Right kidney (tissue), 9 donors: ENCODE measurements around the gene BTN3A1.
"Not testable (repeated sequence)": the region's sequence is repeated elsewhere in the genome, so short reads cannot be mapped to it uniquely, and the experiment has no call there.

Experiments
- DNase-seq: peaks from one replicate; pipeline ENCODE4 v3.0.0-alpha.2; 2016
- long read RNA-seq, 8 donors: transcript quantifications; one replicate each; lab custom pipeline, GENCODE V29; 2026

Gene BTN3A1
- long read RNA-seq, donor 1, partial matches to known transcripts: 0 of 1 reads
- long read RNA-seq, donor 1, other reads (novel, unspliced or antisense): 0 of 1 reads
- long read RNA-seq, donor 2: 0 reads
- long read RNA-seq, donor 3: 0 reads
- long read RNA-seq, donor 4: 0 reads
- long read RNA-seq, donor 5, partial matches to known transcripts: 0 of 1 reads
- long read RNA-seq, donor 5, other reads (novel, unspliced or antisense): 0 of 1 reads
- long read RNA-seq, donor 6: 0 reads
- long read RNA-seq, donor 7, partial matches to known transcripts: 0 of 1 reads
- long read RNA-seq, donor 7, other reads (novel, unspliced or antisense): 0 of 1 reads
- long read RNA-seq, donor 8: 0 reads

- DNase-seq: peak; percentile 90
These were observed at the start of gene BTN3A1 for GRCh38 chr6:26401987-26402658. TSS of gene BTN3A1 (plus strand) at chr6:26402275. CDS start at chr6:26405564, 3,289 bp downstream.

DNA sequence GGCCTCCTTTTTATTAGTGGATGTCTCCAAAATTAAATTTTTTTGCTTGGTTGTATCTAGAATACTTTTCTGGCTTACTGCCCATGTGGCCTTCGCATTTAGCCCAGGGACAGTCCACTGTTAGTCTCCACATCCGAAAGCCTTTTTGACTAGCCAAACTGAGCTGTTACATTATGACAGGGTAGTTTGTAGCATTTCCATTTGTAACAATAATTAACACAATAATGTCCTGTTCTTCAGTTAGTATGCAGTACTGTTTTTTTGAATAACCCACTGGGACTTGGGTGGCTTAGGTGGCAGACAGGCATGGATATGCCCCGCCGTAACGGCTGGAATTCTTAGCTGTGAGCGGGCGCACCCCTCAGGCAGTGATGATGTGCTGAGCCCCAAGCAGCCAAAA, 49.8 kb upstream of the BTN3A1 start:
- DNase-seq: no peak

DNA sequence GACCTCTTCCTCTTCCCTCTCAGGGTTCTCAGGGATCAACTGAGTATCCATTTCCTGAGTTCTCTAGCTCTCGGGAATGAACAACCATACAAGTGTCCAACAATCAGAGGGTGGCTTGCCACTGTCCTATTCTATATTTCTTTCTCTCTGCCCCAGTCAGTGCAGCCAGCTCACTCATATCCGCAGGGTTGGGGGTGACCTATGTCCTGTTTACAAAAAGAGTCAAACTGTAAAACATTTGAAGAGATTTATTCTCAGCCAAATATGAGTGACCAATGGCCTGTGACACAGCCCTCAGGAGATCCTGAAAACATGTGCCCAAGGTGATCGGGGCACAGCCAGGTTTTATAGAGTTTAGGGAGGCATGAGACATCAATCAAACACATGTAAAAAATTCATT, 47.9 kb upstream of the BTN3A1 start:
- no peak for DNase-seq

DNA sequence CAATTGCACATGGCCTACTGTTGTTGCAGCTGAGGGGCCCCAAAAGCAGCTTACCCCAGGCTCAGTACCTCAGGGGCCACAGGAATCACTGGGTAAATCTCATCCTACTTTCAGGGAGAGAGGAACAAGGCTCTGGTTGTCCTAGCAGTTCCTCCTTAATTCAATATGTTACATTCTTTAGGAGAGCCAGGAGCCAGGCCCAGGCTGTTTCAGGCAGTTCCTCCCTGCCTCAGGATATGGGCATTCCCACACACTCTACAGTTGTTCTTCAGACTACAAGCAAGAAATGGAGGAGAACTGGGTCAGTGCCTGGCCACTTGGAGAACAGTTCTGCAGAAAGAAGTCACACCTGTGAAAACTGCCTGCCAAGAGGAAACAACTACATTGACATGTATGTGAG, 46.7 kb upstream of the BTN3A1 start:
- no peak for DNase-seq

- DNase-seq: not testable (repeated sequence)
These were observed 44.5 kb upstream of the BTN3A1 start for GRCh38 chr6:26357543-26357942.

GRCh38 chr6:26358511-26358981, 43.5 kb upstream of the BTN3A1 start:
- DNase-seq: no peak

- no peak for DNase-seq
These were observed 42.3 kb upstream of the BTN3A1 start for GRCh38 chr6:26359765-26360164.

- no peak for DNase-seq
These were observed 41.3 kb upstream of the BTN3A1 start for GRCh38 chr6:26360451-26361416.

GRCh38 chr6:26361544-26361943, 40.5 kb upstream of the BTN3A1 start:
- DNase-seq: no peak

- DNase-seq: no peak
These were observed 39.8 kb upstream of the BTN3A1 start for GRCh38 chr6:26362093-26362835.

GRCh38 chr6:26362836-26363220, 39.2 kb upstream of the BTN3A1 start:
- DNase-seq: no peak

- DNase-seq: no peak
These were observed 38.0 kb upstream of the BTN3A1 start for GRCh38 chr6:26363882-26364701.

- DNase-seq: no peak
These were observed 36.5 kb upstream of the BTN3A1 start for GRCh38 chr6:26365633-26365995.

DNA sequence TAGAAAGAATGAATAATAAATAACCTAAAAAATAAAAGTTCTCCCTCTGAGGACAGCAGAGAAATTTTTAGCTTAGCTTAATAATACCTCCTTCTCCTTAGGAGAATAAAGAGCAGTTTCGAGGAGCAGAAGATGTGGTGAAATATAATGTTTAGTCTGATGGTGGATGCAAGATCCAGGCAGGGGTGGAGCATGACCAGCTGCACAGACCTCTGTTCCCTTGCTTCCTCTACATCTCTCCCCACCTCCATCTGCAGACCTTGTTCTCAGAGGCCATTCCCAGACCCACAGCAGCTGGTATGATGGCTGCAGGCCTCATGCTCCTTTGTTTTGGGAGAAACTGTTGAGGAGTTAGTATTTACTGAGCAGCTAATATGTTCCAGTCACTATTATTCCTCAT, 35.6 kb upstream of the BTN3A1 start:
- no peak for DNase-seq

DNA sequence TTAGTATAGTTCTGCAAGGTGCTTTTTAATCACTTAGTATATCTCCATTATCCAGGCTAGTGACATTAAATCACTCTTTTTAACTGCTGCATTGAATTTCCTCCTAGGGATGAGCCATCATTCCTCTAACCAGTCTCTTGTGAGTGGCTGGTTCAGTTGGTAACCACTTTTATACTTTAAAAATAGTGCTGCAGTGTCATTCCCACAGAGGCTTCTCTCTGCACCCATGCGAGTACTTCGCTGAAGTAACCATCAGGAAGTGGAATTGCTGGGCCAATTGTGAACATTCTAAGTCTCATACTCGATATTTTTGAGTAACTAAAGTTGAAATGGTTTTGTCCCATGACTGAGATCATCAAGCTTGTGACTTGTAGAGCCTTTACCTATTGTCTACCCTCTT, 35.0 kb upstream of the BTN3A1 start:
- no peak for DNase-seq

DNA sequence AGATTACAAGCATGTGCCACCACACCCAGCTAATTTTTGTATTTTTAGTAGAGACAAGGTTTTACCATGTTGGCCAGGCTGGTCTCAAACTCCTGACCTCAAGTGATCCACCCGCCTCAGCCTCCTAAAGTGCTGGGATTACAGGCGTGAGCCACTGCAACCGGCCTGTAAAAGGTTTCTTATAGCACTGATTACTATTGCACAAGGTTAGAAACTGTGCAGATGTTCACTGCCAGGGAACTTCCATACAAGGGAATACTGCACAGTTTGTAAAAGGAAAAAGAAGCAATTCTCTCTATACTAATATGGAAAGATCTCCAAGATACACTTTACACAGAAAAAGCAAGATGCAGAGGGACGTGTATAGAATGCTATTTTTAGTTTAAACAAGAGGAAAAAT, 30.3 kb upstream of the BTN3A1 start:
- DNase-seq: not testable (repeated sequence)

DNA sequence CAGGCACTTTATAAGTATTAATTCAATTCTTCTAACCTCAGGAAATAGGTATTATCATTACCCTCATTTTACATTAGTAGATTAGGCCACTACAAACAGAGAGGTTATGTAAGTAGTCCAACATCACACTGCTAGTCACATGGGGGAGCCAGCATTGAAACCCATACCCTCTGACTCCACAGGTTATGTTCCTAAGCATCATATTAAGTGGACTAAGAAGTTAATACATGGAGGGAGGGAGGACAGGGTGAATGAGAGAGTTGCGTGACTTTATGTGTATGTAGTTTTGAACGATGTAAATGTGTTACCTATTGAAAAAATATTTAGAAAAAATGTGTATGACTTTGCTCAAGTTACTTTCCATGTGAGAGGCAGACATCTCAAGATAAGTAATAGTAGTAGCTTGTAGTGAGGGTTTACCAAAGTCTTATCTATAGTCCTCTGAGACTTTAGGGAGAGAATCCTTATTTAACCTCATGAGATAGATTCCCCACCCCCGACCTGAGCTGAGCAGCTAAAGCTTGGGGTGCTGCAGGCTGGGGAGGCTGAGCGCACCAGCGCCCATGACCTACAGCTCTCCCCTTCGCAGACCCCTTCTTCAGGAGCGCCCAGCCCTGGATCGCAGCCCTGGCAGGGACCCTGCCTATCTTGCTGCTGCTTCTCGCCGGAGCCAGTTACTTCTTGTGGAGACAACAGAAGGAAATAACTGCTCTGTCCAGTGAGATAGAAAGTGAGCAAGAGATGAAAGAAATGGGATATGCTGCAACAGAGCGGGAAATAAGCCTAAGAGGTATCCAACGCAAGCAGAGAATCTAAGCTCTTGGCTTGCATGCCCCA, 29.5 kb upstream of the BTN3A1 start:
- no peak for DNase-seq

DNA sequence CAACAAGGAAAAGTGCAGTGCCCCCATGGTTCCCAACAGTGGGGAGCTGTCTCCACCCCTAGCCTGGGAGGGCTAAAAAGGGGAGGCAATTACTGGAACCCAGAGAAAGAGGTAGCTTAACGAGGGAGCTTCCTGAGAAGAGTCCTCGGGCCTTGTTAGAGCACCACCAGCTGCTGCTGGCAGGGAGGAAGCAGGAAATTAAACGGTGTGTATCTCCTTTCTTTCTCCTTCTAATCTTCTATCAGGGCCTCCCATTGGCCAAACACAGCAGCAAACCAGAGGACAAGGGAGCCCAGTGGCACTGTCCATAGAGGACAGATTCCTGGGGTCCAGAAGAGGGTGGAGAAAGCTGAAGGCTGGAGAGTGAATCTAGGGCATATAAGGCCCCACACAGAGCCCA, 26.8 kb upstream of the BTN3A1 start:
- DNase-seq: no peak

DNA sequence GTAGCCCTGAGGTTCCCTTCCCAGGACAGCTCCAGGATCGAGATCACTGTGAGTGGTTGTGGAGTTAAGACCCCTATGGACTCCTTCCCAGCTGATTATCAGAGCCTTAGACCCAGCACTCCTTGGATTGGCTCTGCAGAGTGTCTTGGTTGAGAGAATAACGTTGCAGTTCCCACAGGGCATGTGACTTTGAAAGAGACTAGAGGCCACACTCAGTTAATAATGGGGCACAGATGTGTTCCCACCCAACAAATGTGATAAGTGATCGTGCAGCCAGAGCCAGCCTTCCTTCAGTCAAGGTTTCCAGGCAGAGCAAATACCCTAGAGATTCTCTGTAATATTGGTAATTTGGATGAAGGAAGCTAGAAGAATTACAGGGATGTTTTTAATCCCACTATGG, 24.4 kb upstream of the BTN3A1 start:
- no peak for DNase-seq

DNA sequence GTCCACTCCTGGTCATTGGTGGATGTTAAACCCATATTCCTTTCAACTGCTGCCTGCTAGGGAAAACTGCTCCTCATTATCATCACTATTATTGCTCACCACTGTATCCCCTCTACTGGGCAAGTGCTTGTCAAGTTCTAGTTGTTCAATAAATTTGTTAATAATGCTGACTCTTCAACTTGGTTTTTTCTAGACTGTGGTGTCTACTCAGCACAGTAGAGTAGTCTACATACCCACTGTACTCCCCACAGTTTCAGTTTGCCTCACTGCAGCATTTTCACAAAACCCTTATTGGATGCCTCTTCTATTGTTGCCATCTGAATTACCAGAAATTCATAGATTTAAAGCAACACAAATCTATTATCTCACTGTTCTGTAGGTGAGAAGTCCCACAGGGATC, 23.9 kb upstream of the BTN3A1 start:
- not testable (repeated sequence) for DNase-seq
